UCSD-AML1 (cell line): Measurements from ENCODE around the gene TMEM171.

Source experiments
- DNase-seq: peaks from one replicate; lab custom pipeline; 2025; ENCODE audit not compliant: unreplicated experiment; lab: John Stamatoyannopoulos, UW

The TMEM171 gene, protein sequence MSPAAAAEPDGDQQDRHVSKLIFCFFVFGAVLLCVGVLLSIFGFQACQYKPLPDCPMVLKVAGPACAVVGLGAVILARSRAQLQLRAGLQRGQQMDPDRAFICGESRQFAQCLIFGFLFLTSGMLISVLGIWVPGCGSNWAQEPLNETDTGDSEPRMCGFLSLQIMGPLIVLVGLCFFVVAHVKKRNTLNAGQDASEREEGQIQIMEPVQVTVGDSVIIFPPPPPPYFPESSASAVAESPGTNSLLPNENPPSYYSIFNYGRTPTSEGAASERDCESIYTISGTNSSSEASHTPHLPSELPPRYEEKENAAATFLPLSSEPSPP

DNA sequence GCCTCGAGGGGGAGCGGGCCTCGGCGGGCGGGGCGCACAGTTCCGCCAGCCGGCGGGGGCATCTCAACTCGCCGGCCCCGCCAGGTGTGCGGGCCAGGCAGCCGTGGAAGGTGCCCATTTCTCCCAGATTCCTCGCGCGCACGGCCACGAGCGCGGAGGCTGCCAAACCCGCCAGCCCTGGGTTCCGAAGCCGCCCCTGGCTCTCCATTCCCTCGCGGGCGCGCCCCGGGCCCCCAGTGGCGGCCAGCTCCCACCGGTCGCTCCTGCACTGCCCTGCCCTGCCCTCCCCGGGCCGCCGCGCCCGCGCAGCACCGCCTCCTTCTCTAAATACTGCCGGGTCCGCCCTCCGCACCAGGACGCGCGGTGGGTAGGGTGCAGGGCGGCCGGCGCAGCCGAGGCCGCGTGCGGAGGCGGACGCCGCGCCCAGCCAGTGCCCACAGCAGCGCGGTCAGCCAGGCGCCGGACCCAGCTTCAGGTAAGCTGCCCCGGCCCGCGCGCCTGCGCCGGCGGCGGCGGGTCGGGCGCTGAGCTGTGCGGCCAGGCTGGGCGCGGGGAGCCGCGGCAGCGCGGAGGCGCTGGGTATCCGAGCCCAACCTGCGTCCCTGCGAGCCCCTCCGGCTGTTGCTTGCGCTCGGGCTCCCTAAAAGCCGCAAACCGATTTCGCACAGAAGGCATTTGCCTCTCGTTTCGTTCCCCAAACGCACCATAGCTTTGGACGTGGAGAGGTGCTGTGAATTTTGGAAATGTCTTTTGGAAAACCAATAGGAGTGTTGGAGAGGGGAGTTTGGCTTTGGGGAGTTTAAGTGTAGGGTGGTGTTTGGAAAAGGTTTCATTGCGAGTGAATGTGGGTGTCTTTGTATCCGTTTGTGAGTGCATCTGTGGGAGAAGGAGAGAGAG lies at the start of gene TMEM171:
TMEM171 (plus strand) TSS at position 354 of the 897 bp plus-strand sequence. CDS start 2,799 bp downstream, outside the sequence.
- no peak for DNase-seq

DNA sequence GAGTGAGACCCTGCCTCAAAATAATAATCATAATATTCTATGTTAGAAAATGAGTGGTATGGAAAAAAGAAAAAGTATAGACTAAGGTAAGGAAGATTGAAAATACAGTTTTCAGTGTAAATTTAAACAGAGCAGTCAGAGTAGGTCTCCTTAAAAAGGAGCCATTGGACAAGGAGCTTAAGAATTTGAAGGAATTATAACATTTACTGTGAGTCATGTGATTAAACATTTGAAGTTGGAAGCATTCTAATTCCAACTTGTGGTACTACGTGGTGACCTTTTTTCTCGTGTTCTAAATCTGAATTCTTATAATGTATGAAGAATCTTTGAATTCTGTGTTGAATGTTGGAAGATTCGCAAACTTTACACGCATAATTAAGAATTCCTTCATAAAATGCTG lies 39.3 kb upstream of the TMEM171 start:
- DNase-seq: no peak

DNA sequence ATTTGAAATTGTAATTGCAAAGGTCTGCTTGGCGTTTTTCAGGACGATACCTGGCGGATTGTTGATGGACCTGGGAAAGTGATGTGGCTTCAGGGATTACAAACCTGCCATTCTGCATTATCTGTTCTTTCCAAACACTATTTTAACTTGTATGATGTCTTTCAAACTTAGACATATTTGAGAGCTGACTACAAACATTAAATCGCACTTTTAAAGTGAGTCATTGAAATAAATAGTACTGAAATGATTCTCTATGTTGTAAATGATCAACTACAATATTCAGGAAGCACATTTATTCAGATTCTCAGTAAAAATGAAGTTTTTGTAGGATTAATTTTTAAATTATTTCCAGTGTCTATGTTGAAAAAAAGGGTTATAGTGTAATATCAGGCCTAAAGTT lies 32.3 kb upstream of the TMEM171 start:
- DNase-seq: no peak

DNA sequence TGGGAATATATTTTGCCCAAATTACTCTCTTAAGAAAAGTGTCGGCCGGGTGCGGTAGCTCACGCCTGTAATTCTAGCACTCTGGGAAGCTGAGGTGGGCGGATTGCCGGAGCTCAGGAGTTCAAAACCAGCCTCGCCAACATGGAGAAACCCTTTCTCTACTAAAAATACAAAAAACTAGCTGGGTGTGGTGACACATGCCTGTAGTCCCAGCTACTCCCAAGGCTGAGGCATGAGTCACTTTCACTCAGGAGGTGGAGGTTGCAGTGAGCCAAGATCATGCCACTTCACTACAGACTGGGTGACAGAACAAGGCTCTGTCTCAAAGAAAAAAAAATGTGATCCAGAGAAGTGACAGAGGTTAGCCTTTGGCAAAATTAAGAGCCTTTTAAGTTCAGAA lies 26.4 kb upstream of the TMEM171 start:
- no peak for DNase-seq

DNA sequence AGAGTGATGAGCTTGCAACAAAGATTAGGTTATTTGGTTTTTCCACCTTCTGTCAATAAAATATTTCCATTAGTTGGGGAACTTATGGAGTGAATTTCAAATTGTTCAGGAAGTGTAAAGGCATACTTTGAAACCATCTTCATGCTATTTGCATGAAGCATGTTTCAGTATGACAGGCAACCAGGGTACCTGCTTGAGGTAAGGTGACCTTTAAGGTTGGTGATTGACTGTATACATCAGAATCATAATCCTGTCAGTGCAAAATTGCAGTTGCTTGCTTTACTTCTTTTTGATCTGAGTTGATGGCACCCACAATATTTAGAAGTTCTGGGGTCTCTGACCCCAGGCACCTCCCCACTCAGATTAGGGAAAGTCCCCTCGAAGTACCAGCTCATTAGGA lies 26.0 kb upstream of the TMEM171 start:
- DNase-seq: no peak

DNA sequence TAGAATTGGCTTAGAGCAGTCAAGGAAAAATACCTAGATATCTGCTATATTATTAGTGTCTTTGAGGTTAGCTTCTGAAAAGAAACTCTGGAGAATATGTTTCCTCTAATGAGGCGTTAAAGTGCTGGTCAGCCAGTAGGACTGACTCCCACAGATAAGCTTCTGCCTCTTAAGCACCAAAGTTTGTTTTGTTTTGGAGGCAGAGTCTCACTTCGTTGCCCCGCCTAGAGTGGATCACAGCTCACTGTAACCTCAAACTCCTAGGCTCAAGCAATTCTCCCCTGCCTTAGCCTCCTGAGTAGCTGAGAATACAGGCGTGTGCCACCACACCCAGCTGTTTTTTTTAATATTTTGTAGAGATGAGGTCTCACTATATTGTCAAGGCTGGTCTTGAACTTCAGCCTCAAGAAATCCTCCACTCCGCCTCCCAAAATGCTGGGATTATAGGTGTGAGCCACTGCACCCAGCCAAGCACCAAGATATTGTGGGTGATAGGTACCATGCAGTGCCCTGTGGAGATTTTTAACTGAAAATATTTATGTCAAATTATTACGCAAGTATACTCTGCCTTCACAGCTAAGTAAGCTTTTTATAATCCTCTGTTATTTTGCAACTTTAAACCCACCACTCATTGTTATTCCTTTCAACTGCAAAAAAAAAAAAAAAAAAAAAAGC lies 24.7 kb upstream of the TMEM171 start:
- DNase-seq: no peak

DNA sequence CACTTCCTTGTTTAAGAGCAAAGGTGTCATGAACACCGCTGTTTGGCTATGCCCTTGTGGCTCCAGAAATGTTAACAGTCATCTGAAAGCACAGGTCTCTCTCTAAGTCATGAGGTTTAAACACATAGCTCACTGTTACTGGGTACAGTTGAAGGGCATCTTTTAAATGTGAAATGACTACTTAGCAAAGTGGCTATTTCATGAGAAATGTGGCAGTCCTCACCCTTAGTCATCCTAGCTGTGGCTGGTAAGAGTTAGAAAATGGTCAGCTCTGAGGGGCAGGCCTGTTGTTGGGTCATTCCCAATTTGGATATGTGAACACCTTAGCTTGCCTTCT lies 24.2 kb upstream of the TMEM171 start:
- no peak for DNase-seq

DNA sequence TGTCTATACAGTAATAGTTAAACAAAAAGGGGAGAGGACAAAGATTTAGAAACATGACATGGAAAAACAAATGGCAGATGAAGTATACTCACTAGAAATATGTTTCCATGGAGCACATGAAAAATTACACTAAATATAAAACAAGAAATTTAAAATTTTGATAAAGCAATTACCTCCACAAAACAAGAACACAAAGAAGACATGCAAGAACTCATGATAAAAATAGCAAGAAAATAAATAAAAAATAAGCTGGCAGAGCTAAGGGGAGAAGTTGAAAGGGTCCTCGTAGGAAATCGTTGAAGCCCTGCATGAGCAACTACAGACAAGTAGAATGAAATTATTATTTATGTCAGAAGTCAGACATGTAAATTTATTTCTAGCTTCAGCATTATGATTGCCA lies 22.6 kb upstream of the TMEM171 start:
- DNase-seq: no peak

DNA sequence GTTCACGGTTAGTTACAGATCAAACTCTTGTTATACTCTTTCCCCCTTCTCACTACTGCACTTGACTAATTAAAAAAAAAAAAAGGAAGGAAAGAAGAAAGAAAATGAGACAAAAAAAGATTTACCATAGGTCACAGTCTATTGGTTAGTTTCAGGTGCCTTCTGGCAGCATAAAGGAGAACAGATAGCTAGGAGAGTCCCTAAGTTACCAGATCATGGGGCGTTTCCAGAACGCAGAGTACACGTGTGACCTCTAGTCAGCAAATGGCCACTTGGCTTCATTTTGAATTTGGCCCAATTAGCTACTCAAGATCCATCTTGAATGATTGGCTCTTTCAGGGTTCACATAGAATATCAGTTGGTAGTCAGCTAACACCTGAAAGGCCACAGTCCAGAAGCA lies 20.3 kb upstream of the TMEM171 start:
- DNase-seq: no peak

DNA sequence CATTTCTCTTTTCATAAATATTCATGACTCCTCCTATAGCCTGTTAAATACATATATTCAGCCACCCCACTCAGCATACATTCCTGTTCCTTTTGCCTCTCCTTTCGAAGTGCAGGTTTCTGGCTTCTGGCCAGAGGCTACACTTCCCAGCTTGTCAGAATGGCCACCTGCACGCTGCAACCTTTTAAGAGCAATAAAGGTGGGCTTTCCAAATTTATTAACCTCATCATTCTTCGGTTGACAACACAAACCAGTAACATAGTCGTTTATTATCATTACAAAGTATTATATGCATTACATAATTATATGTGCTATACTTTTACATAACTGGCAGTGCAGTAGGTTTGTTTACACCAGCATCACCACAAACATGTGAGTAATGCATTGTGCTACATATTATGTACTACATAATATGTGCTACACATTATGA lies 16.5 kb upstream of the TMEM171 start:
- no peak for DNase-seq

DNA sequence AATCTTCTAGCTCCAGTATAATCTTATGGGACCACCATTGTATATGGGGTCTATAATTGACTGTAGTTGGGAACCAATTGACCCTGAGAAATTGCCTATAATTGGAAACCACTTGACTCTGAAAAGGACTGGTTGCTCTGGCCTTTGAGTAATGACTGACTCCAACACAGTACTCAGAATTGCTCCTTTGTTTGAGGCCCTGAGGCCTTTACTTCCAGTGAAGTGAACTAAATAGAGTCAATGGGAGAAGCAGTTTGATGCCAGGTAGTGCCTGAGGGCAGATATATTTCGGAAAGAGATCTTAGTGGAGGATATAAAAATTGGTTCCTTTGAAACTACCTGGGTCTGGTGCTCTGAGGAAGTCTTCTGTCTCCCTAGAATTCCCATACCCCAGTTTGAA lies 16.0 kb upstream of the TMEM171 start:
- no peak for DNase-seq

DNA sequence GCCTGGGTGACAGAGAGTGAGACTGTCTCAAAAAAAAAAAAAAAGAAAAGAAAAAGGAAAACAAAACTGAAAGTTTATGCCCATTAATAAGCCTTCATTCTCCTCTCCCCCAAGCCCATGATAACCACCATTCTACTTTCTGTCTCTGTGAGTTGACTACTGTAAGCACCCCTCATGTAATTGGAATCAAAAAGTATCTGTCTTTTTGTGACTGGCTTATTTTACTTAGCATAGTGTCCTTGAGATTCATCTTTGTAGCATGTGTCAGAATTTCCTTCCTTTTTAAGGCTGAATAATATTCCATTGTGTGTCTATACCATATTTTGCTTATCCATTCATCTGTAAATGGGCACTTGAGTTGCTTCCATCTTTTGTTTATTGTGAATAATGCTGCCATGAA lies 14.0 kb upstream of the TMEM171 start:
- DNase-seq: no peak

DNA sequence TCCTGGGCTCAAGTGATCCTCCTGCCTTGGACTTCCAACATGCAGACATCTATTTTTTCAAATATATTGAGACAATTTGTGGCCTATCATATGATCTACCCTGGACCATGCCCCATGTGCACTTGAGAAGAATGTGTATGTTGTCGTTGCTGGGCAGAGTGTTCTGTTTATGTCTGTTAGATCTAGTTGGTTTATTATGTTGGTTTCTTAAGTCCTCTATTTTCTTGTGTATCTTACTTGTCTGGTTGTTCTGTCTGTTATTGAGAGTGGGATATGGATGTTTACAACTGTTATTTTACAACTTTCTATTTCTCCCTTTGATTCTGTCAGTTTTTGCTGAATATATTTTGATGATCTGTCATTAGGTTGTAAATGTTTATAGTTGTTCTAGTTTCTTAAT lies 10.2 kb upstream of the TMEM171 start:
- no peak for DNase-seq

DNA sequence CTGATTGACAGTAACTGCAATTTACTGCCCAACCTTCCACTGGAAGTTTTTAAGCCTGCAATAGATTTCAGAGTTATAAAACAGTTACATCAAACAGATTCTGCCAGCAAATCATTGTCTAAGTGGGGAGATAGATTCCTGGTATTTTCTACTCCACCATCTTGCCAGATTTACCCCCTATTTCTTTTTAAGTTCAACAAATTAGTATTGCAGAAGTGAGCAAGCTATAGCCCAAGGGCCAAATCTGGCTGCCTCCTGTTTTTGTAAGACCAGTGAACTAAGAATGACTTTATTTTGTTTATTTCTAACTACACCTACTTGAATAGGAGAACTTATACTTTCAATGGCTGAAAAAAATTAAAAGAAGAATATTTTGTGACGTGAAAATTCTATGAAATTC lies 8.8 kb upstream of the TMEM171 start:
- DNase-seq: no peak

DNA sequence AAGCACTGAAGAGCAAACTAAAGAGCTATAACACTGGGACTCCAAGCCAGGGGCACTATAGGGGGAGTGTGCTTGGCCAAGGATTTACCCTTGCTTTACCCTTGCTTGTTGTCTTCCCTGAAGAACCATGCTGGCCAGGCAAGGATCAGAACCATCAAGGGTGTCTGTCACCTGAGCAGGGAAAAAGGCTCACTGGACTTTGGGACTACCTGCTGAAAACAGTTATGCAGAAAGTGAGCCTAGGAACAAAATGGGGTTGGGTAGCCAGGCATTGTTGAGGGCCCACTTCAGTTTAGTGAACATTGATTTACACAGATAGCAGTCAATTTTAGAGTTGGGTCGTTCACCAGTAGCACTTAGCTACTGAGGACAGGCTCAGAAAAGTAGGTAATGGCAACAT lies 8.0 kb upstream of the TMEM171 start:
- DNase-seq: no peak

DNA sequence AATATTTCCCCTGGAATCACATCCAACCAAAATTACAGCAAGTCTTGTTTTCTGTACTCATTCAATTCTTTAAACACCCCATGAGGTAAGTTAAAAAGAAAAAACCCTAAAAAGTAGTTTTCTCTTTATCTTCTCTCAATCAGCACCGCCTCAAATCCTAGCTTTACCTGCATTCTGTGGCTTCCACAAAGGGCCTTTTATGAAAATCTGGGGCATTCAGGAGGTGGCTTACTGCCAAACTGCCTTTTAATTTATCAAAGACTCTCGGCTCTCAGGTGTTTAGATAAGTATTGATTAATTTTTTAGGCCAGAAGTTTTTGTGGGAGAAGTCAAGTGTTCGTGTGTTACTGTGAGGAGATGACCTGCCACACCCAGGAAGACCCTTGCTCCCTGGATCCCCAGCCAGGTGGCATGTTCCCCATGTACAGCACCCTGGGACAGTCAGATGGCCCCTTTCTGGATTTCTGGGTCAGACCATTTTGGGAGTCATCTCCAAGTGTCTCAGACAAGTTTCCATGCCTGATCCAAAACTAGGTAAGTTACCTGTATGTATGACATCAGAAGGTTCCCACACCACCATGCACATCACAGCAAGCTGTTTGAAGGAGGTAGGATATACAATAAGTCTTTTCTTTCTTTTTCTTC lies 6.2 kb upstream of the TMEM171 start:
- no peak for DNase-seq

DNA sequence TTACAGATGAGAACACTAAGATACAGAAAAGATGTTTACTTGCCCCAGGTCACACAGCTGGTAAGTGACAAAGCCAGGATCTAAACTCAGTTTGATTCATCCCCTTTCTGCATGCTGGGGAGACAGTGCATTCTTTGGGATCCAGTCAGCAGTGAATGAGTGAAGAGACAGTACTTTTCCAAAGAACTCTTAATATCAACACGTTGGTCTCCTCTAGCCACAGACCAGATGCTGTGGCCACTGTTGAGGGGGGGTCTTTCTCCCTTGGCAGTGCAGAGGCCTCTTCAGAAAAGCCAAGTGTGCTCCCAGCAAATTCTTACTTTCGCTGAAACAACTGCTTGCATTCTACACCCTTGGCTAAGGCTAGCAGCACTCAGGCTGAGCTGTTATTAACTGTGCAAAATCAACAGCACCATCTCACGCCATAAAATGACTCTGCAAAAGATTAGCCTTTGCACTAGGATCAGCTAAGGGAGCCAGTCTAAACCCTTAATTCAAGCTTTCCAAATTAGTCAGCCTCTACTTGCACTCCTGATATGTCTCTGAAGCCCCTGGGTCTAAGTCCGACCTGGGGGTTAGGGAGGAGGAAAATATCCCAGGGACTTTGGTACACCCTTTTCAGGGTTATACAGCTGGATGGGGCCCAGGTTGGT lies 4.8 kb upstream of the TMEM171 start:
- DNase-seq: no peak

DNA sequence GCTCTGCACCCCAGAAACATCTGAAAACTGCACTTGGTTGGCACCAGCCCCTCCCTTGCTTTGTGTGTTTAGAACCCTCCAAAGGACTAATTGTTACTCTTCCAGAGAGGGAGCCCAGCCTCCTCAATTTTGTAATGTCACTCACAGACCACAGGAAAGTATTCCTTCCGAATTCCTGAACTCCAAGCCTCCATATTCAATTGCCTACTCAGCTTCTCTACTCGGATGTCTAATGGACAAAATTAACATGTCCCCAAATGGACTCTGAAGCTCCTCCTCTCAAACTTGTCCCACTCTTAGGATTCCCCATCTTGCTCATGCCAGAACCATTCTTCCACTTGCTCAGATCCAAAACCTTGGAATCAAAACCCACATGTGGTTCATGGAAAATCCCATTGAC lies 3.9 kb upstream of the TMEM171 start:
- no peak for DNase-seq

DNA sequence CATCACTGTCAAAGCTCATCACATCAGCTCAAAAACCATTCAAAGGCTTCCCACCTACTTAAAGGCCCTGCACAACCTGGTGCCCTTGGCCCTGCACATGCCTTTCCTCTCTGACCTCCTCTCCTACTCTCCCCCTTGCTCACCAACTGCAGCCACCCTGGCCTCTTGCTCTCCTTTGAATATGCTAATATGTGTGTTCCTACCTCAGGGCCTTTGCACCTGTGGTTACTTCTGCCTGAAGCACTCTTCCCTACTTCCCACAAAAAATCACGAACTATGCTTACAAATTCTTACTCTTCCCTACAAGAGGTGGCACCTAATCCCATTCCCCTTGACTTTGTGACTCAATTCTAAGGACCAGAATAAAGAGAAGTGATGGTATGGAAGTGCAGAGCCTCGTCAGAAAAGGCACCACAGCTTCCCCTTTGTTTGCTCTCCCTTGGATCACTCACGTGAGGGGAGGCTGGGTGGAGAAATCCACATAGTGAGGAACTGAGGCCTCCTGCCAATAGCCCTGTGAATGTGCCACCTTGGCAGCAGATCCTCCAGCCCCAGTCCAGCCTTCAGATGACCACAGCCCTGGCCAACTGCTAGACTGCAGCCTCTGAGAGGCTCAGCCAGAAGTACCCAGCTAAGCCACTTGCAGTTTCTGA lies 3.2 kb upstream of the TMEM171 start:
- no peak for DNase-seq

DNA sequence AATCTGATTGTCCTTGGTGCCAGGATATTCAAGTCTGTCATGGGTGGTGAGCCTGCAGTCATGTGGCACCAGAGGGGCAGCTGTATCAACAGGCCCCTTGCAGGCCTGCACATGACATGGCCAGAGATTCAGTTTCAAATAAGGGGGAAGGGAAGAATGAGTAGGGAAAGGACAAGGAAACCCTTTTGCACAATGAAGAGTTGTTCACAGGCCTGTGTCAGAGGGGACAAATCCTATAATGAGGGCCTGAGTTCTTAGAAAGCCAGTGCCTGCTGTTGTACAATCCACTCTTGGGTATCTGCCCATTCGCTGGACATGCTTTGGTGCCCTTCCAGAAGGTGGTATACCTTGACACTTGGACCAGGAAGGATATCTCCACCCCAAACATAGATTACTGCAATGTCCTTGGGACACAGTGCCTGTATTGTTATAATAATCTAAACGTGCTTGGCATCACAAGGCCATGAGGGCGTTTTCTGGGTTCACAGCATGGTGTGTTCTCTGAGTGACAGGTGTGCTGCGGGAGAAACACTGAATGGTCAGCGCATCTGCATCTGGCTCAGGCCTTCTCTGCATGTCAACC lies 1.9 kb upstream of the TMEM171 start:
- DNase-seq: no peak
